HEK293 (cell line): ENCODE data around the gene CHRNA4.

ENCODE experiments used
- ZBTB8A ChIP-seq: fragments of 450-650 bp; formaldehyde crosslinking; IDR thresholded peaks from 2 replicates; pipeline ENCODE4 v1.5.1; 2016; ENCODE audit warnings: missing biosample characterization, missing genetic modification characterization
- ZNF239 ChIP-seq: fragments of 450-650 bp; formaldehyde crosslinking; IDR thresholded peaks from 2 replicates; pipeline ENCODE4 v1.5.1; 2016; ENCODE audit warnings: missing biosample characterization, missing genetic modification characterization
- ZNF366 ChIP-seq: fragments of 450-650 bp; formaldehyde crosslinking; conservative IDR thresholded peaks from 2 replicates; pipeline ENCODE4 v1.5.1; 2016; ENCODE audit warnings: missing biosample characterization, missing genetic modification characterization
- ZNF416 ChIP-seq: fragments of 450-650 bp; formaldehyde crosslinking; IDR thresholded peaks from 2 replicates; pipeline ENCODE4 v1.5.1; 2016; ENCODE audit warnings: missing biosample characterization, missing genetic modification characterization
- ZNF549 ChIP-seq: fragments of 450-650 bp; IDR thresholded peaks from 2 replicates; pipeline ENCODE4 v1.5.1; 2018; ENCODE audit warnings: missing biosample characterization, missing genetic modification characterization, mild to moderate bottlenecking, inconsistent platforms, moderate library complexity
- TF ChIP-seq, protein P1 (sequence below): fragments of 450-650 bp; formaldehyde crosslinking; IDR thresholded peaks from 2 replicates; pipeline ENCODE4 v1.5.1; 2016; ENCODE audit warnings: missing biosample characterization, missing genetic modification characterization

GRCh38 chr20:63402860-63403220 is 41.7 kb upstream of the CHRNA4 start:
- TF ChIP-seq ZBTB8A (tag by site-specific recombination) (no peak), ZNF549 (no peak), ZNF366 (tag by site-specific recombination) (no peak), ZNF416 (tag by site-specific recombination) (no peak), ZNF239 (no peak)
- TF ChIP-seq, protein P1, sequence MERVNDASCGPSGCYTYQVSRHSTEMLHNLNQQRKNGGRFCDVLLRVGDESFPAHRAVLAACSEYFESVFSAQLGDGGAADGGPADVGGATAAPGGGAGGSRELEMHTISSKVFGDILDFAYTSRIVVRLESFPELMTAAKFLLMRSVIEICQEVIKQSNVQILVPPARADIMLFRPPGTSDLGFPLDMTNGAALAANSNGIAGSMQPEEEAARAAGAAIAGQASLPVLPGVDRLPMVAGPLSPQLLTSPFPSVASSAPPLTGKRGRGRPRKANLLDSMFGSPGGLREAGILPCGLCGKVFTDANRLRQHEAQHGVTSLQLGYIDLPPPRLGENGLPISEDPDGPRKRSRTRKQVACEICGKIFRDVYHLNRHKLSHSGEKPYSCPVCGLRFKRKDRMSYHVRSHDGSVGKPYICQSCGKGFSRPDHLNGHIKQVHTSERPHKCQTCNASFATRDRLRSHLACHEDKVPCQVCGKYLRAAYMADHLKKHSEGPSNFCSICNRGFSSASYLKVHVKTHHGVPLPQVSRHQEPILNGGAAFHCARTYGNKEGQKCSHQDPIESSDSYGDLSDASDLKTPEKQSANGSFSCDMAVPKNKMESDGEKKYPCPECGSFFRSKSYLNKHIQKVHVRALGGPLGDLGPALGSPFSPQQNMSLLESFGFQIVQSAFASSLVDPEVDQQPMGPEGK, result no peak
